Measurements from ENCODE around the gene LMBR1. TPM values are rescaled to one million over a fixed set of nuclear protein-coding genes. Genes with fewer than 3 reads are reported as not detected.

LMBR1 gene
- total RNA-seq, 1 donor, result 39.4 TPM

DNA sequence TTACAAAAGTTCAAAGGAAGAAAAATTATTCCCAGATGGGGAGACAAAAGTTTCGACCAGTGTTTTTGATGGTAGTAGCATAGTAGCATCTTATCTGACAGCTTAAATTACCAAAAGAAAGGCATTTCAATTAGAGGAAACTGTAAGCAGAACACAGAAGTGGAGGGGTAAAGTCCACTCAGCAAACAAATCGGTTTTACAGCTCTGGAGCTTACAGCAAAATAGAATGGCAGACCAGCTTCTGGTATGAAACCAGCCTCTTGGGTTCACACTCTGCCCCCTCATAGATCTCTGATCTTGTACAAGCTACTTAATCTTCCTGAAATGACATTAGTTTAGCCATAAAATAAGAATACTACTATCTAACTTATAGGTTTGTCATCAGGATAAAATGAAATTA lies 133.8 kb downstream of the LMBR1 start:
- no peak overlapping the region for H2AFZ ChIP-seq (ENCODE audit: low read length)
- no peaks in the 10 kb centered on the region for H3K79me2 ChIP-seq (ENCODE audit: insufficient read depth, low read length)
- H3K4me1 ChIP-seq (ENCODE audit: insufficient read depth, low read length), result no peaks in the 10 kb centered on the region
- H3K27ac ChIP-seq (ENCODE audit: low read depth, low read length), result no peak overlapping the region
- TF ChIP-seq, protein P1, sequence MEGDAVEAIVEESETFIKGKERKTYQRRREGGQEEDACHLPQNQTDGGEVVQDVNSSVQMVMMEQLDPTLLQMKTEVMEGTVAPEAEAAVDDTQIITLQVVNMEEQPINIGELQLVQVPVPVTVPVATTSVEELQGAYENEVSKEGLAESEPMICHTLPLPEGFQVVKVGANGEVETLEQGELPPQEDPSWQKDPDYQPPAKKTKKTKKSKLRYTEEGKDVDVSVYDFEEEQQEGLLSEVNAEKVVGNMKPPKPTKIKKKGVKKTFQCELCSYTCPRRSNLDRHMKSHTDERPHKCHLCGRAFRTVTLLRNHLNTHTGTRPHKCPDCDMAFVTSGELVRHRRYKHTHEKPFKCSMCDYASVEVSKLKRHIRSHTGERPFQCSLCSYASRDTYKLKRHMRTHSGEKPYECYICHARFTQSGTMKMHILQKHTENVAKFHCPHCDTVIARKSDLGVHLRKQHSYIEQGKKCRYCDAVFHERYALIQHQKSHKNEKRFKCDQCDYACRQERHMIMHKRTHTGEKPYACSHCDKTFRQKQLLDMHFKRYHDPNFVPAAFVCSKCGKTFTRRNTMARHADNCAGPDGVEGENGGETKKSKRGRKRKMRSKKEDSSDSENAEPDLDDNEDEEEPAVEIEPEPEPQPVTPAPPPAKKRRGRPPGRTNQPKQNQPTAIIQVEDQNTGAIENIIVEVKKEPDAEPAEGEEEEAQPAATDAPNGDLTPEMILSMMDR (IDR thresholded peaks at IDR 0.05; ENCODE audit: extremely low read depth, low read depth, low read length), result no peak
- H3K27me3 ChIP-seq (ENCODE audit: insufficient read depth, low read length), result no peaks in the 10 kb centered on the region
- H3K4me2 ChIP-seq (ENCODE audit: insufficient read depth, low read length), result no peak overlapping the region
- no peaks in the 10 kb centered on the region for H4K20me1 ChIP-seq (ENCODE audit: insufficient read depth, low read length)
- H3K36me3 ChIP-seq (ENCODE audit: insufficient read depth, low read length), result no peaks in the 10 kb centered on the region
- DNase-seq (ENCODE audit: insufficient read length, low spot score, missing footprints), result peak; percentile 1
- H3K9me3 ChIP-seq (ENCODE audit: low read depth, low read length), result no peaks in the 10 kb centered on the region
- H3K4me3 ChIP-seq (ENCODE audit: insufficient read depth, low read length), result no peak overlapping the region

- TF ChIP-seq, protein P1 (IDR thresholded peaks at IDR 0.05; ENCODE audit: extremely low read depth, low read depth, low read length), result no peak
- H3K27me3 ChIP-seq (ENCODE audit: insufficient read depth, low read length), result no peaks in the 10 kb centered on the region
- H3K4me1 ChIP-seq (ENCODE audit: insufficient read depth, low read length), result peaks cover 18% of the 10 kb centered on the region
Observed at GRCh38 chr7:156754201-156754600, 138.8 kb downstream of the LMBR1 start.

GRCh38 chr7:156753630-156754029 lies 139.4 kb downstream of the LMBR1 start:
- Histone ChIP-seq H3K27ac (ENCODE audit: low read depth, low read length) (no peak overlapping the region), H3K27me3 (ENCODE audit: insufficient read depth, low read length) (no peaks in the 10 kb centered on the region), H3K79me2 (ENCODE audit: insufficient read depth, low read length) (no peaks in the 10 kb centered on the region), H3K4me1 (ENCODE audit: insufficient read depth, low read length) (peaks cover 18% of the 10 kb centered on the region), H3K36me3 (ENCODE audit: insufficient read depth, low read length) (no peaks in the 10 kb centered on the region), H3K9me3 (ENCODE audit: low read depth, low read length) (no peaks in the 10 kb centered on the region), H3K4me2 (ENCODE audit: insufficient read depth, low read length) (no peak overlapping the region), H3K4me3 (ENCODE audit: insufficient read depth, low read length) (no peak overlapping the region), H4K20me1 (ENCODE audit: insufficient read depth, low read length) (no peaks in the 10 kb centered on the region), H2AFZ (ENCODE audit: low read length) (no peak overlapping the region)
- TF ChIP-seq, protein P1 (IDR thresholded peaks at IDR 0.05; ENCODE audit: extremely low read depth, low read depth, low read length), result no peak
- no peak for DNase-seq (ENCODE audit: insufficient read length, low spot score, missing footprints)

More at GRCh38 chr7:156754201-156754600, 138.8 kb downstream of the LMBR1 start:
- Histone ChIP-seq H4K20me1 (ENCODE audit: insufficient read depth, low read length) (no peaks in the 10 kb centered on the region), H3K79me2 (ENCODE audit: insufficient read depth, low read length) (no peaks in the 10 kb centered on the region), H3K36me3 (ENCODE audit: insufficient read depth, low read length) (no peaks in the 10 kb centered on the region), H3K27ac (ENCODE audit: low read depth, low read length) (no peak overlapping the region), H3K4me2 (ENCODE audit: insufficient read depth, low read length) (no peak overlapping the region), H3K4me3 (ENCODE audit: insufficient read depth, low read length) (no peak overlapping the region), H2AFZ (ENCODE audit: low read length) (no peak overlapping the region), H3K9me3 (ENCODE audit: low read depth, low read length) (no peaks in the 10 kb centered on the region)
- no peak for DNase-seq (ENCODE audit: insufficient read length, low spot score, missing footprints)

DNA sequence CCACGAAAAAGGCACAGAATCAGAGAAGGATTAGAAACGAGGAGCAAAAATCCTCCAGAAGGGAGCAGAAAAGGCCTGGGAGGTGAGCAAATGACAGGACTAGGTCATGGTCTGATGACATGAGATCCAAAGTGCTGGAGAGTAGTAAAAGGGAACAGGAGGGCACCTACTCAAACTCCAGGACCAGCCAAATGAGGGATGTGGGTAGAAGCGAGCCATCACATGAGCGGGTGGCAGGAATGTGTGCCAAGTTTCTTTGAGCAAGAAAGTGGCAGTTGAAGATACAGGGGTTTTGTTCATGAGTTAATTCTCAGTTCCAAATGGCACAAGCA lies 139.8 kb downstream of the LMBR1 start:
- DNase-seq (ENCODE audit: insufficient read length, low spot score, missing footprints), result no peak
- H3K27ac ChIP-seq (ENCODE audit: low read depth, low read length), result no peak overlapping the region
- H4K20me1 ChIP-seq (ENCODE audit: insufficient read depth, low read length), result no peaks in the 10 kb centered on the region
- no peaks in the 10 kb centered on the region for H3K36me3 ChIP-seq (ENCODE audit: insufficient read depth, low read length)
- TF ChIP-seq, protein P1 (IDR thresholded peaks at IDR 0.05; ENCODE audit: extremely low read depth, low read depth, low read length), result no peak
- H3K4me1 ChIP-seq (ENCODE audit: insufficient read depth, low read length), result peaks cover 18% of the 10 kb centered on the region
- no peaks in the 10 kb centered on the region for H3K79me2 ChIP-seq (ENCODE audit: insufficient read depth, low read length)
- no peak overlapping the region for H3K4me3 ChIP-seq (ENCODE audit: insufficient read depth, low read length)
- H3K27me3 ChIP-seq (ENCODE audit: insufficient read depth, low read length), result no peaks in the 10 kb centered on the region
- H2AFZ ChIP-seq (ENCODE audit: low read length), result no peak overlapping the region
- no peaks in the 10 kb centered on the region for H3K9me3 ChIP-seq (ENCODE audit: low read depth, low read length)
- no peak overlapping the region for H3K4me2 ChIP-seq (ENCODE audit: insufficient read depth, low read length)
